Measurements from ENCODE around the gene LRCH1.

Gene LRCH1

DNA sequence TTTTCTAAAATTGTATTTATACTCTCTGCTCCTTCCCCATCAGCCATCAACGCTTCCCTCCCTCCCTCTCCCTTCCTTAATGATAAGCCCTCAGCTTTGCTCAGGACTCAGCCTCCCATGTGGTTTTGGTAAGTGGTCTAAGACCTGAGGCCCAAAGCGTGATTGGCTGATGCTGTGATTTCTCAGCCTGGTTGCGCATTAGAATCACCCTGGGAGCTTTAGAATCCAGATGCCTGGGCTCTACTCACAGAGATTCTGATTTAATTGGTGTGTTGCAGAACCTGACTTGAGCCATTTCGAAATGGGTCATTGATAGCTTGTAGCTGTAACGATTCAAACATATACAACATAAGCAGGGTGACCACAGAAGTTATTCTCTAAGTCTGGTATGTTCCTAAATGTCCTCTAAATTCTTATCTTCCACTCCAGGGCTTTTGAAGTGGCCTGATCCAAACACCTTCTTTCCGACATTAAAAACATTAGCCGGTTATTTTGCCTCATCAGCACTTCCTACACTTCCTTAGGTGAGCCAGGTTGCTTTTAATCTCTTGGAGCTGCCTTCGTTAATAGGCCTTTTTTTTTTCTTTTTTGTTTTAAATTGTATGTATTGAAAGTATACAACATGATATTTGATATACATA, 60.6 kb downstream of the LRCH1 start:
- TF ChIP-seq, protein P1, sequence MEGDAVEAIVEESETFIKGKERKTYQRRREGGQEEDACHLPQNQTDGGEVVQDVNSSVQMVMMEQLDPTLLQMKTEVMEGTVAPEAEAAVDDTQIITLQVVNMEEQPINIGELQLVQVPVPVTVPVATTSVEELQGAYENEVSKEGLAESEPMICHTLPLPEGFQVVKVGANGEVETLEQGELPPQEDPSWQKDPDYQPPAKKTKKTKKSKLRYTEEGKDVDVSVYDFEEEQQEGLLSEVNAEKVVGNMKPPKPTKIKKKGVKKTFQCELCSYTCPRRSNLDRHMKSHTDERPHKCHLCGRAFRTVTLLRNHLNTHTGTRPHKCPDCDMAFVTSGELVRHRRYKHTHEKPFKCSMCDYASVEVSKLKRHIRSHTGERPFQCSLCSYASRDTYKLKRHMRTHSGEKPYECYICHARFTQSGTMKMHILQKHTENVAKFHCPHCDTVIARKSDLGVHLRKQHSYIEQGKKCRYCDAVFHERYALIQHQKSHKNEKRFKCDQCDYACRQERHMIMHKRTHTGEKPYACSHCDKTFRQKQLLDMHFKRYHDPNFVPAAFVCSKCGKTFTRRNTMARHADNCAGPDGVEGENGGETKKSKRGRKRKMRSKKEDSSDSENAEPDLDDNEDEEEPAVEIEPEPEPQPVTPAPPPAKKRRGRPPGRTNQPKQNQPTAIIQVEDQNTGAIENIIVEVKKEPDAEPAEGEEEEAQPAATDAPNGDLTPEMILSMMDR (IDR thresholded peaks at IDR 0.05; ENCODE audit: low read depth, low read length, missing control alignments) = no peak
- Histone ChIP-seq H3K4me3 (ENCODE audit: low read depth, low read length) (no peak overlapping the region), H3K27ac (no peak overlapping the region), H3K27me3 (replicated peaks) (no peaks in the 10 kb centered on the region), H3K36me3 (replicated peaks) (no peaks in the 10 kb centered on the region)
- in situ Hi-C loops (cut with HindIII; ENCODE audit: low pct_ligation_motif_present, low sequenced_read_pairs) = no loop called here
- DNase-seq = no peak

DNA sequence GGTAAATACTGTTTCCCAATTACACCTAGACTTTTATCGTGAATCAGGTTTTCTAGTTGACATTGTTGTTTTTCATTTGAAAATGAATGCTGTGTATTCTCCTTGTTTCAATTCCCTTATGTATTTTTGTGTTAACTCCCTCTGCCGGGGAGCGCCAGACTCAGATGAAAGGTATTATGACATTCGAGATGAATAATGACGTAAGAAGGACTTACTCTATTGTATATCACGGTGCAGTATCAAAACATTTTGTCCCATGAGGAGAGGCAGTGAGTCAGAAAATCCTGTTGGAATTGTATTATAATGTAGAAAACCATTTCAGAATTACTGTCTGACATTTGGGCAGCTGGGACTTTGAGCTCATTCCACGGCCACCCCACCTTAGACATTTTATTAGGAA, 61.6 kb downstream of the LRCH1 start:
- in situ Hi-C loops (cut with HindIII; ENCODE audit: low pct_ligation_motif_present, low sequenced_read_pairs) = no loop called here

DNA sequence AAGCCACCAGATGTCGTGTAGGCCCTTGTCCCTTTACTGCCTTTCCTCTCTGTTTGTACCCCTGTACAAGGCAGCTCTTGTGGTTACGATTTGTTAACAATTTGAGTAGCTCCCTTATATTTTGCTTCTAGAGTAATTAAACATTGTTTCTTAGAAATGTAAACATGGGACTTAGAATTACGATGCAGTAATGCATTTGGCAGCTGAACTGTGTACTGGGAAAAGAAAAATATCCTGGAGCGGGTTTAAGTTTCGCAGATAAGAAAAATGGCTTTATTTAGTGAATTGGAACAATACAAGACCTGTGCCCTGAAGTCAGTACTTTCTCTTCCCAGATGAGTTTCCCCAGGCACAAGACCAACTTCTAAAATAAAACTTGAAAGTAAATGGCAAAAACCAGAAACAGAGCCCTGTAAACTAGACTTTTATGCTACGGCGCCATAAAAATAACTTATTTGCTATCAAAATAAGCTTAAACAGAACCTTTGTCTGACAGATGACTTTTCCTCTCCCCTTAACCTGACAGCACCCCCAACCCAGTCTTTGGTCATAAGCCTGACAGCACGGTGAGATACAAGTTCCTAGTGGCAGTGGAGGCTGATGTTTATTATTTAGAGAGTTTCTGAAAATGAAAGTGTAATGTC, 63.0 kb downstream of the LRCH1 start:
- no peaks in the 10 kb centered on the region for H3K27me3 ChIP-seq (replicated peaks)
- H3K4me3 ChIP-seq (ENCODE audit: low read depth, low read length) = no peak overlapping the region
- no peak for DNase-seq
- in situ Hi-C loops (cut with HindIII; ENCODE audit: low pct_ligation_motif_present, low sequenced_read_pairs) = no loop called here
- peak overlapping the region; percentile 38 for H3K27ac ChIP-seq
- no peaks in the 10 kb centered on the region for H3K36me3 ChIP-seq (replicated peaks)
- TF ChIP-seq, protein P1 (IDR thresholded peaks at IDR 0.05; ENCODE audit: low read depth, low read length, missing control alignments) = no peak

More for the DNA sequence above, 61.6 kb downstream of the LRCH1 start:
- Histone ChIP-seq H3K4me3 (ENCODE audit: low read depth, low read length) (no peak overlapping the region), H3K27ac (no peak overlapping the region), H3K27me3 (replicated peaks) (no peaks in the 10 kb centered on the region), H3K36me3 (replicated peaks) (no peaks in the 10 kb centered on the region)
- DNase-seq = peak; percentile 66
- TF ChIP-seq, protein P1 (IDR thresholded peaks at IDR 0.05; ENCODE audit: low read depth, low read length, missing control alignments) = peak; percentile 58

DNA sequence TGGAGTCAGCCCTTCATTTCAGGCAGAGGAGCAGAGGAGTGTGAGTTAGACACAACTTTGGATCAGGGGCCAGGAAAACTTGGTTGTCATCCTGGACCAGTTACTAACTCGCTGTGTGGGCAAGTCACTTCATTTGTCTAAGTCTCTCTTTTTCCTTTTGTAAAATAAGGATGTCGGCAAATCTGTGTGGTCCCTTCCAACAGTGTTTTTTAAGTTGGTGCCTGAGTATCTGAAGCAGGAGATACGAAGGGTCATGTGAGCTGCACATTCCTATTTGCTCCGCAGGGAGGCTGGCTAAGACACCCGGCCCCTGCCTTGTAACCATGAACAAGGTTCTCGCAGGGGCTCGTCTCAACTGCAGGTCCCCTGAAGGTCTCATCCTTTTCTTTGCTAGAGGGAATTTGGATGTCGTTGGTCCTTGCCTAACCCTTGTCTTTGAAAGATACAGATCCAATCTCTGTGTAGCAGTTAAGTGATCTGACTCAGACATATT, 64.3 kb downstream of the LRCH1 start:
- no peak for DNase-seq
- Histone ChIP-seq H3K27me3 (replicated peaks) (no peaks in the 10 kb centered on the region), H3K4me3 (ENCODE audit: low read depth, low read length) (no peak overlapping the region), H3K36me3 (replicated peaks) (no peaks in the 10 kb centered on the region), H3K27ac (no peak overlapping the region)
- TF ChIP-seq, protein P1 (IDR thresholded peaks at IDR 0.05; ENCODE audit: low read depth, low read length, missing control alignments) = no peak
- in situ Hi-C loops (cut with HindIII; ENCODE audit: low pct_ligation_motif_present, low sequenced_read_pairs) = no loop called here

- in situ Hi-C loops (cut with HindIII; ENCODE audit: low pct_ligation_motif_present, low sequenced_read_pairs) = no loop called here
- Histone ChIP-seq H3K36me3 (replicated peaks) (no peaks in the 10 kb centered on the region), H3K4me3 (ENCODE audit: low read depth, low read length) (no peak overlapping the region), H3K27me3 (replicated peaks) (no peaks in the 10 kb centered on the region), H3K27ac (no peak overlapping the region)
- TF ChIP-seq, protein P1 (IDR thresholded peaks at IDR 0.05; ENCODE audit: low read depth, low read length, missing control alignments) = no peak
- no peak for DNase-seq
Measured at GRCh38 chr13:46617885-46618284, 64.9 kb downstream of the LRCH1 start.

Measured in brain microvascular endothelial cell (primary cell).